Liver (tissue), 9 donors: ENCODE data around the gene CEL. TPM values are rescaled to one million over a fixed set of nuclear protein-coding genes. Genes with fewer than 3 reads are reported as not detected.

Experiments used
- DNase-seq: peaks from one replicate; pipeline ENCODE4 v3.0.0-alpha.2; 2017; ENCODE audit warnings: low spot score
- H3K27ac ChIP-seq, 2 donors: one replicate each; pipeline ENCODE4 v1.7.0; 2013; ENCODE audit warnings: inconsistent platforms in 2 of 2, low read length in 2 of 2, control low read depth in 1 of 2, low read depth in 1 of 2, mild to moderate bottlenecking in 1 of 2
- H3K27me3 ChIP-seq, 4 donors: one replicate each; pipeline versions ENCODE4 v1.6.1 to v1.7.0; 2013; ENCODE audit warnings: low read length in 3 of 4, inconsistent platforms in 1 of 4, mild to moderate bottlenecking in 1 of 4, moderate library complexity in 1 of 4; ENCODE audit not compliant: control insufficient read depth in 4 of 4, insufficient read depth in 4 of 4
- H3K36me3 ChIP-seq, 4 donors: one replicate each; pipeline versions ENCODE4 v1.6.1 to v1.7.0; 2013; ENCODE audit warnings: low read length in 3 of 4, mild to moderate bottlenecking in 3 of 4, low read depth in 1 of 4, moderate library complexity in 1 of 4; ENCODE audit not compliant: control insufficient read depth in 4 of 4, insufficient read depth in 3 of 4
- H3K4me1 ChIP-seq, 4 donors: one replicate each; pipeline versions ENCODE4 v1.6.1 to v1.7.0; 2013; ENCODE audit warnings: low read length in 3 of 4, mild to moderate bottlenecking in 3 of 4, moderate library complexity in 1 of 4; ENCODE audit not compliant: control insufficient read depth in 4 of 4, insufficient read depth in 4 of 4
- H3K4me3 ChIP-seq, 3 donors: one replicate each; pipeline versions ENCODE4 v1.6.1 to v1.7.0; 2013; ENCODE audit warnings: low read length in 3 of 3, control low read depth in 1 of 3, low read depth in 1 of 3, mild to moderate bottlenecking in 1 of 3
- H3K9ac ChIP-seq, 2 donors: one replicate each; pipeline ENCODE4 v1.7.0; 2013; ENCODE audit warnings: low read length in 2 of 2, mild to moderate bottlenecking in 2 of 2, moderate library complexity in 2 of 2, control low read depth in 1 of 2, low read depth in 1 of 2
- H3K9me3 ChIP-seq, 4 donors: one replicate each; pipeline versions ENCODE4 v1.6.1 to v1.7.0; 2013; ENCODE audit warnings: low read length in 3 of 4; ENCODE audit not compliant: control insufficient read depth in 4 of 4
- ATF3 ChIP-seq: IDR thresholded peaks from 2 replicates; pipeline ENCODE4 v1.6.1; 2016; ENCODE audit warnings: antibody characterized with exemption
- EGR1 ChIP-seq, 2 donors: IDR thresholded peaks; 2 replicates each; pipeline ENCODE4 v1.6.1; 2016 to 2018; ENCODE audit warnings: antibody characterized with exemption in 2 of 2, low read depth in 2 of 2
- FOXA1 ChIP-seq: IDR thresholded peaks from 2 replicates; pipeline ENCODE4 v1.6.1; 2016; ENCODE audit warnings: antibody characterized with exemption
- FOXA2 ChIP-seq: IDR thresholded peaks from 2 replicates; pipeline ENCODE4 v1.6.1; 2016; ENCODE audit warnings: antibody characterized with exemption
- GABPA ChIP-seq, 2 donors: IDR thresholded peaks in 1 of 2; conservative IDR thresholded peaks in 1 of 2; 2 replicates each; pipeline ENCODE4 v1.6.1; 2016; ENCODE audit warnings: antibody characterized with exemption in 2 of 2, mild to moderate bottlenecking in 1 of 2, moderate library complexity in 1 of 2
- HNF4A ChIP-seq, 2 donors: conservative IDR thresholded peaks; 2 replicates each; pipeline ENCODE4 v1.6.1; 2016; ENCODE audit warnings: antibody characterized with exemption in 2 of 2, mild to moderate bottlenecking in 2 of 2
- HNF4G ChIP-seq: IDR thresholded peaks from 2 replicates; pipeline ENCODE4 v1.6.1; 2016; ENCODE audit warnings: antibody characterized with exemption
- JUND ChIP-seq, 2 donors: IDR thresholded peaks; 2 replicates each; pipeline ENCODE4 v1.6.1; 2016; ENCODE audit warnings: antibody characterized with exemption in 2 of 2
- MAX ChIP-seq: IDR thresholded peaks from 2 replicates; pipeline ENCODE4 v1.6.1; 2016; ENCODE audit warnings: antibody characterized with exemption
- NR2F2 ChIP-seq: IDR thresholded peaks from 2 replicates; pipeline ENCODE4 v1.6.1; 2016; ENCODE audit warnings: antibody characterized with exemption
- RAD21 ChIP-seq, 2 donors: IDR thresholded peaks; 2 replicates each; pipeline ENCODE4 v1.6.1; 2016; ENCODE audit warnings: antibody characterized with exemption in 2 of 2, mild to moderate bottlenecking in 2 of 2
- REST ChIP-seq: IDR thresholded peaks from 2 replicates; pipeline ENCODE4 v1.6.1; 2016; ENCODE audit warnings: antibody characterized with exemption, mild to moderate bottlenecking
- RXRA ChIP-seq, 2 donors: IDR thresholded peaks; 2 replicates each; pipeline ENCODE4 v1.6.1; 2017 to 2018; ENCODE audit warnings: antibody characterized with exemption in 2 of 2, mild to moderate bottlenecking in 1 of 2
- SP1 ChIP-seq: IDR thresholded peaks from 2 replicates; pipeline ENCODE4 v1.6.1; 2018; ENCODE audit warnings: antibody characterized with exemption, mild to moderate bottlenecking
- TAF1 ChIP-seq: conservative IDR thresholded peaks from 2 replicates; pipeline ENCODE4 v1.6.1; 2016; ENCODE audit warnings: antibody characterized with exemption, mild to moderate bottlenecking
- YY1 ChIP-seq: IDR thresholded peaks from 2 replicates; pipeline ENCODE4 v1.6.1; 2016; ENCODE audit warnings: antibody characterized with exemption, mild to moderate bottlenecking
- ZBTB33 ChIP-seq: IDR thresholded peaks from 2 replicates; pipeline ENCODE4 v1.6.1; 2016; ENCODE audit warnings: antibody characterized with exemption
- WGBS: extraction: QIAGEN DNeasy Blood & Tissue Kit; methylation state at CpG from one replicate; pipeline ENCODE4 v1.1.7; 2013; 5-methylcytosine and 5-hydroxymethylcytosine counted together
- polyA plus RNA-seq, 2 donors: library from polyadenylated mRNA; stranded (reverse) in 1 of 2; unstranded in 1 of 2; fragments of 200-250 nt in 1 of 2; fragments of >200 nt in 1 of 2; fragmentation: Nextera tagmentation in 1 of 2; extraction: Ambion mirVana in 1 of 2; gene quantifications; one replicate each; pipeline versions ENCODE4 v1.2.1 to v1.2.3, GENCODE V29; 2013 to 2015
- total RNA-seq, 2 donors: library from RNA; depleted of rRNA; stranded (reverse); fragments of >200 nt; gene quantifications; one replicate each; pipeline ENCODE4 v1.2.3, GENCODE V29; 2014
- donor health status: healthy.
- donor health status: healthy.
- donor health status: healthy.
- donor health status: healthy.
- donor health status: healthy.

Gene CEL
- total and polyA plus RNA-seq, 4 donors = 0.08 to 0.25 (median 0.09) TPM; not detected in 1

GRCh38 chr9:133031130-133031422 is 30.7 kb upstream of the CEL start:
- 2% methylated on average over 16 of the region's 16 CpGs for WGBS

GRCh38 chr9:133031496-133031911 is 30.3 kb upstream of the CEL start:
- Histone ChIP-seq H3K4me3 (peak overlapping the region; percentile 78 to 99 (median 98)), H3K9ac (peak overlapping the region in 1 of 2 donors; percentile 91), H3K9me3 (no peaks in the 10 kb centered on the region), H3K36me3 (peaks cover 0 to 2% (median 0%) of the 10 kb centered on the region in 4 donors), H3K4me1 (peaks cover 0 to 29% (median 23%) of the 10 kb centered on the region in 4 donors), H3K27ac (no peak overlapping the region), H3K27me3 (no peaks in the 10 kb centered on the region)
- DNase-seq = no peak
- WGBS = 76% methylated on average over 10 of the region's 10 CpGs
- TF ChIP-seq SP1 = no peak

More at GRCh38 chr9:133031130-133031422, 30.7 kb upstream of the CEL start:
- H3K4me3 ChIP-seq = peak overlapping the region; percentile 78 to 99 (median 98)
- peaks cover 0 to 29% (median 23%) of the 10 kb centered on the region in 4 donors for H3K4me1 ChIP-seq
- no peaks in the 10 kb centered on the region for H3K9me3 ChIP-seq
- TF ChIP-seq ZBTB33 = no peak
- no peak for TF ChIP-seq HNF4A (conservative IDR thresholded peaks at IDR 0.05)
- TF ChIP-seq ATF3 = no peak
- no peak for TF ChIP-seq REST
- TF ChIP-seq YY1 = peak; percentile 21
- no peak for DNase-seq
- H3K9ac ChIP-seq = peak overlapping the region; percentile 83 to 91
- H3K27ac ChIP-seq = peak overlapping the region; percentile 91 to 92
- H3K36me3 ChIP-seq = peaks cover 0 to 2% (median 0%) of the 10 kb centered on the region in 4 donors
- no peaks in the 10 kb centered on the region for H3K27me3 ChIP-seq

- no peak overlapping the region for H3K9ac ChIP-seq
- 97% methylated on average over 10 of the region's 10 CpGs for WGBS
- H3K9me3 ChIP-seq = no peaks in the 10 kb centered on the region
- no peaks in the 10 kb centered on the region for H3K27me3 ChIP-seq
- no peak overlapping the region for H3K4me3 ChIP-seq
- H3K27ac ChIP-seq = no peak overlapping the region
- DNase-seq = no peak
- peaks cover 0 to 2% (median 0%) of the 10 kb centered on the region in 4 donors for H3K36me3 ChIP-seq
- peaks cover 0 to 29% (median 23%) of the 10 kb centered on the region in 4 donors for H3K4me1 ChIP-seq
- TF ChIP-seq MAX (no peak), TAF1 (no peak), NR2F2 (no peak), RAD21 (IDR thresholded peaks at IDR 0.05) (no peak), SP1 (no peak), EGR1 (IDR thresholded peaks at IDR 0.05; ENCODE audit: low read depth in 2 of 2) (no peak), FOXA2 (no peak), HNF4G (no peak), JUND (IDR thresholded peaks at IDR 0.05) (no peak), RXRA (IDR thresholded peaks at IDR 0.05) (no peak), GABPA (IDR thresholded peaks at IDR 0.05 in 1 of 2, conservative IDR thresholded peaks at IDR 0.05 in 1 of 2) (no peak), ATF3 (no peak), REST (no peak), FOXA1 (no peak)
These were observed 29.6 kb upstream of the CEL start for GRCh38 chr9:133032171-133032570.
